Activated CD8-positive, alpha-beta T cell treated with anti-CD3 and anti-CD28 coated beads for 36 hours (primary cell): ENCODE measurements around the gene ARHGEF26. TPM values are rescaled to one million over a fixed set of nuclear protein-coding genes. Genes with fewer than 3 reads are reported as not detected.

Experiments used
- ATAC-seq: fragments of 200-7000 bp; cut with Tn5 transposase; one replicate; pipeline ENCODE4 v1.10.0; 2021; ENCODE audit warnings: mild to moderate bottlenecking, moderate library complexity
- CTCF ChIA-PET: fragments of 350-600 bp; sonication (Branson Sonifier 250); formaldehyde crosslinking; loops from one replicate; lab custom pipeline; 2021; ENCODE audit warnings: antibody characterized with exemption; lab: Charles Lee
- POLR2A ChIA-PET: fragments of 350-600 bp; sonication (Branson Sonifier 250); formaldehyde crosslinking; loops from one replicate; lab custom pipeline; 2021; ENCODE audit warnings: antibody characterized with exemption; lab: Charles Lee
- DNase-seq: peaks from one replicate; pipeline ENCODE4 v3.0.0-alpha.2; 2020
- H3K27ac Mint-ChIP-seq: one replicate; pipeline ENCODE4 v1.8.0; 2021; ENCODE audit warnings: mild to moderate bottlenecking, mixed read lengths
- H3K27me3 Mint-ChIP-seq: one replicate; pipeline ENCODE4 v1.8.0; 2021; ENCODE audit warnings: mixed read lengths
- H3K36me3 Mint-ChIP-seq: one replicate; pipeline ENCODE4 v1.8.0; 2021; ENCODE audit warnings: low read depth, mixed read lengths
- H3K4me1 Mint-ChIP-seq: one replicate; pipeline ENCODE4 v1.8.0; 2021; ENCODE audit warnings: low read depth, mixed read lengths
- H3K4me3 Mint-ChIP-seq: one replicate; pipeline ENCODE4 v1.8.0; 2021; ENCODE audit warnings: mild to moderate bottlenecking, moderate library complexity, mixed read lengths
- H3K9me3 Mint-ChIP-seq: one replicate; pipeline ENCODE4 v1.8.0; 2021; ENCODE audit warnings: mixed read lengths
- CTCF ChIP-seq: fragments of 200-600 bp; IDR thresholded peaks from one replicate; pipeline ENCODE4 v1.8.0; 2022; ENCODE audit warnings: antibody characterized with exemption, mild to moderate bottlenecking
- intact Hi-C: fragments of 100-400 bp; cut with micrococcal nuclease; formaldehyde crosslinking; loops from one replicate; pipeline ENCODE4 v1.10.0; 2022
- total RNA-seq, 2 experiments: library from RNA; stranded (reverse); gene quantifications; one replicate each; pipeline ENCODE4 v1.2.3, GENCODE V29; 2021

ARHGEF26 gene
- total RNA-seq, 2 experiments from 2014 or later, result not detected

GRCh38 chr3:154223519-154223918 lies 102.3 kb downstream of the ARHGEF26 start:
- Mint-ChIP-seq H3K27me3 (peaks cover 2% of the 10 kb centered on the region), H3K27ac (no peak overlapping the region), H3K4me1 (no peaks in the 10 kb centered on the region), H3K9me3 (no peaks in the 10 kb centered on the region), H3K36me3 (no peaks in the 10 kb centered on the region), H3K4me3 (no peak overlapping the region)
- ChIA-PET POLR2A (no interaction called here), CTCF (interaction anchor here (1.1 kb wide), 1 partner anchor 8 kb away, joined by 3 read pairs; no protein-coding TSS in a partner anchor)
- DNase-seq (no peak), ATAC-seq (no peak)
- intact Hi-C loops, result no loop called here
- TF ChIP-seq CTCF, result no peak

- ATAC-seq (no peak), DNase-seq (no peak)
- no peak overlapping the region for H3K27ac Mint-ChIP-seq
- ChIA-PET CTCF (no interaction called here), POLR2A (no interaction called here)
- peaks cover 4% of the 10 kb centered on the region for H3K27me3 Mint-ChIP-seq
- H3K9me3 Mint-ChIP-seq, result no peaks in the 10 kb centered on the region
- no peak for TF ChIP-seq CTCF
- no peaks in the 10 kb centered on the region for H3K36me3 Mint-ChIP-seq
- no peak overlapping the region for H3K4me3 Mint-ChIP-seq
- no peaks in the 10 kb centered on the region for H3K4me1 Mint-ChIP-seq
- intact Hi-C loops, result no loop called here
Measured at GRCh38 chr3:154224366-154224765, 103.2 kb downstream of the ARHGEF26 start.

GRCh38 chr3:154224866-154225265 lies 103.7 kb downstream of the ARHGEF26 start:
- no peaks in the 10 kb centered on the region for H3K4me1 Mint-ChIP-seq
- H3K27ac Mint-ChIP-seq, result no peak overlapping the region
- H3K27me3 Mint-ChIP-seq, result peaks cover 7% of the 10 kb centered on the region
- ChIA-PET CTCF (no interaction called here), POLR2A (no interaction called here)
- TF ChIP-seq CTCF, result no peak
- intact Hi-C loops, result no loop called here
- no peaks in the 10 kb centered on the region for H3K9me3 Mint-ChIP-seq
- no peaks in the 10 kb centered on the region for H3K36me3 Mint-ChIP-seq
- ATAC-seq (no peak), DNase-seq (no peak)
- no peak overlapping the region for H3K4me3 Mint-ChIP-seq

GRCh38 chr3:154225536-154225935 lies 104.3 kb downstream of the ARHGEF26 start:
- CTCF ChIA-PET, result no interaction called here
- Mint-ChIP-seq H3K4me3 (no peak overlapping the region), H3K36me3 (no peaks in the 10 kb centered on the region), H3K27ac (no peak overlapping the region), H3K9me3 (no peaks in the 10 kb centered on the region), H3K4me1 (no peaks in the 10 kb centered on the region), H3K27me3 (peaks cover 7% of the 10 kb centered on the region)
- POLR2A ChIA-PET, result no interaction called here
- intact Hi-C loops, result no loop called here
- DNase-seq, result no peak
- TF ChIP-seq CTCF, result no peak
- ATAC-seq, result no peak

- intact Hi-C loops, result no loop called here
- no peaks in the 10 kb centered on the region for H3K36me3 Mint-ChIP-seq
Measured at GRCh38 chr3:154227531-154227930, 106.3 kb downstream of the ARHGEF26 start.

More at GRCh38 chr3:154227531-154227930, 106.3 kb downstream of the ARHGEF26 start:
- Mint-ChIP-seq H3K27me3 (peaks cover 7% of the 10 kb centered on the region), H3K27ac (no peak overlapping the region), H3K4me3 (no peak overlapping the region), H3K4me1 (no peaks in the 10 kb centered on the region), H3K9me3 (no peaks in the 10 kb centered on the region)
- ChIA-PET CTCF (no interaction called here), POLR2A (no interaction called here)
- TF ChIP-seq CTCF, result no peak
- no peak for DNase-seq
- no peak for ATAC-seq
